ENCODE data around the gene EPS8.
"Not testable (repeated sequence)": the region's sequence is repeated elsewhere in the genome, so short reads cannot be mapped to it uniquely, and the experiment has no call there.

Gene EPS8

DNA sequence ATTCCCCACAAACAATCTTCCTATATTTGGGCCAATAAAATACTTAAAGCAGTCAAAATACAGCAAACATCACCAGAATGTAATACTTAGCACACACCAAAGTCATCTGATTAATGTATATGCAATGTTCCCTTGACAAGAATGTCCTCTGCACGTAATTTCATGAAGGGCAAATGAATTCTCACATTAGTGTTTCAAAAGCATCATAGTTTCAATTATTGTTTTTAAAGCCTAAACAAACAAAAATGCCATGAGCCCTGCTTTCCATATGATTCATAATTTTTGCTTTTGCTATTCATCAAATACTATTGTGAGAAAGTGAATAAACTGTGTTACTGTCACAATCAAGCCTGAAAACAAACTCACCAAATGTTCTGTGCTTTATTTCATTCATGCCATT, 156.0 kb downstream of the EPS8 start:
- DNase-seq, result no peak

DNA sequence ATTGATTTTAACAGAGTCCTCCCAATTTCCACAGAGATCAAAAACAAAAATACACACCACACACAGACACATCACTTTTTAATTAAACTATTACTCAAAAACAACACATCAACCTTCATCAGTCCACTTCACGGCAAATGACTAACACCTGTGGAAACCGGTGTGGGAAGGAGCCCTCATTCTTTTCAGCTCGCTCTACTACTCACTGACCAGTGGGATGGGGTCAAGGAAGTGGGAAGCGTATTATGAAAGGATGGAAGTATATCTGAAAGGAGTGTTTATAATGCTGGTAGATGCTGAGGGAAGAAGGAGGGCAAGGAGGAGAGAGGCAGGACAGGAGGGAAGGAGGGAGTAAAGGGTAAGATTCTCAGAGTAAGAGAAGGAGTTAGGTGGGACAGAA, 156.5 kb downstream of the EPS8 start:
- no peak for DNase-seq

DNA sequence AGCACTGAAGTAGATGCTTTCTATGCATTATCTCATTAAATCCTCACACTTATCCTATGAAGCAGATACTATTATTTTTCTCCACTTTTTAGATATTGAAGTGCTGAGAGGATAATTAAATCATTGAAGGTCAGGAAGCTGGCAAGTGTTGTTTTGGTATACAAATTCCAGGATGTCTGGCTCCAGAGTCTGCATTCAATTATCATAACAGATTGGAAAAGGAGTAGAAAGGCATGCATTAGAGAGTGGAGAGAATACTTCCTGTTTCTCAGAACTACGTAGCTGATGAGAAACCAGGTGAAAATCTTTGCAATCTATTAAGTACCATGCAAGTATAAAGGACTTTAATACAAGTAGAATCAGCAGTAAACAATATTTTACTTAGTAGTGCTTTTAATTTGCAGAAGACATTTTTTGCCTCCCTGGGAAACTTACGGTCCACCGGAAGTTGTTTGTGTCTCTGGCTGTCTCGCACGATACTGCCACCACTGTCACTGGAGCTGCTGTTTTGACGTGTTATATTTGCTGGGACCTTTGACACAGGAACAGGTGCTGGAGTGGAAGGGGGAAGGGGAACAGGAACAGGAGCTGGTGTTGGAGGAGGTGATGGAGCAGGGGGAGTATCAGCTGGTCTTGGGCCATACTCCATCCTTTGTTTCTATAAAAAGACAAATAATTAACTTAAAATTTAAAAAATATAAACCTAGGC, 158.0 kb downstream of the EPS8 start:
- no peak for DNase-seq

DNA sequence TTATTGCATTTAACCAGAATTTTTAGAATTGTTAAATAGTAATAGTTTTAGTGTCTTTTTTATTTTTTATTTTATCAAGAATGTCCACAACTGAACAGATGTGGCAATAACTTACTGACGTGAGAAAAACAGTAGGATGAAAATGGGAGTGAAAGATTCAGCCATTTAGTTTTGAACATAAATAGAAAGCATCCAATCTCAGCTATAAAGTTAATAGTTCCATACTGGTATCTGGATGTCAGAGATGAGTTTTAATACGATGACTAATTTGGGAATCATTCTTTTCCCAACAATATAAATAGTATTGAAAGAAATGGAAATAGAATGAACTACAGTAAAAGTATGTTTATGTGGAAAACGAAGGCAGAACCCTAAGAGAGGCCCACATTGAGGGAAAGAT, 159.4 kb downstream of the EPS8 start:
- DNase-seq, result no peak

DNA sequence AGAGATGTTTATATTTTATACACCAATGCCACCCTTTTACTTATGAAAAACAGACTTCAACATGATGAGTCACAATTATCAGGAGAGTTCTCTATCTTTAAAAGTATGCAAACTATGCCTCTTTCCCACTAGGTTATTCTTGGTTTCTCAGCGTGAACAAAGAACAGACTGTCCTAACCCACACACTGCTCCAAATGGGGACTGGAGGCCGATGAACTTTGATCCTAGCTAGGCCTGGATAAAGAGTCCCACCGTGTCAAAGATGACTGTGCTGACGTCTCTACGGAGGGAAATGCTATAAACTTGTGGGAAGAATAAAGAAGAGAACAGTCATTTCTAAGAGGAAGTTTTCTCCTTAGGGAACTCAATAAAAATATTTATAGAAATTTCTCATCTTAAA, 160.1 kb downstream of the EPS8 start:
- DNase-seq, result no peak

DNA sequence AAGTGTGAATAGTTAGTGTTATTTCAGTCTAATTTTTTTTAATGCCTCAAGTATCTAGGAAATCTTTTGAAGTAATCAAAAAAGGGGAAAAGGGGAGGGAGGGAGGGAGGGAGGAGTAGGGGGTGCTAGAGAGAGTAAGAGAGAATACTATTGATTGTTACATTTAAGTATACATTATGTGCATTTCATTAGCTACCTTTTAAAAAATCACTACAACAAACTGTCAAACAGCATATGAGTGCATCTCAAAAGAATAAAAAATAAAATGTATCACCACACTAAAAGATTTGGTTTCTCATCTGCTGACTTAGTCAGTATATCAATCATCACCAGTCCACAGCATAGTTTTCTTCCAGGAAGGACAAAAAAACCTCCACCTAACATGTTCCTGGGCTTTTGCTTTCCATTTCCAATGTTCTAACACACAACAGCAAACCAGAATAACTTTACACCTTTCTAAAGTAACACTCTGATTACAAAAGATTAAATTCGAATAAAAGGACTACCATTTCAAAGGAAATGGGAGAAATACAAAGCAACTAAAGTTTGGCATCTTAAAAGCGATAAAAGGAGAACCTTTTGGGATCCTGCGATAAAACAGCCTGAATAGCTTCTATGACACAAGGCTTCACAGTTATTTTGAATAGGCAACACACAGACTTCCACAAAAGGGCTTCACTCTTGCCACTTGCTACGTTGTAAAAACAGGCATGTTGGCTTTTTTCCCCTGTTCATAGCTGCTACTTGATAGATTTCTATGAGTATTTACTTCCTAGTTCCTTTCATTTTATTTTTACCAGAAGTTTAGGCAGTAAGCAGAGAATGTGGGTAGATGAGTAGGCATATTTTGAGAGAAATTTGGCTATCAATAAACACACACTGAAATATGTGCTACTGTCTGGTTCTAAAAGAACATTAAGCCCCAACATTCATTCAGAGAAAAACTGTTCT, 160.9 kb downstream of the EPS8 start:
- no peak for DNase-seq

DNA sequence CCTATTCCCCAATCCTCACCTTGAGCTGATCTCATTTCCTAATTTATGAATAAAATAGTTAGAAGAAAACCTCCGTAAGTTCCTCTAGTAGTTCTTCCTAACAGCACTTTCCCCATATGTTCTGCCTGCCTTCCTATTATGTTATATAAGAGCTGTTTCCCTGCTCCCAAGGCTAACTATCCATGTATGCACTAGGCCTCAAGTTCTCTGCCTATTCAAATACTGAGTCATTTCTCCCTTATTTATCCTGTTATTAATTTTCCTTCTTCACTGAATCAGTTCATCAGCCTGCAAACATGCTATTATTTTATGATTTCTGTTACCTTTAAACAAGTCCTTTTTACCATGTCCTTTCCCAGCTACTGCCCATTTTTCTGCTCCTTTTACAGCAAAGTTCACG, 164.1 kb downstream of the EPS8 start:
- DNase-seq, result no peak

DNA sequence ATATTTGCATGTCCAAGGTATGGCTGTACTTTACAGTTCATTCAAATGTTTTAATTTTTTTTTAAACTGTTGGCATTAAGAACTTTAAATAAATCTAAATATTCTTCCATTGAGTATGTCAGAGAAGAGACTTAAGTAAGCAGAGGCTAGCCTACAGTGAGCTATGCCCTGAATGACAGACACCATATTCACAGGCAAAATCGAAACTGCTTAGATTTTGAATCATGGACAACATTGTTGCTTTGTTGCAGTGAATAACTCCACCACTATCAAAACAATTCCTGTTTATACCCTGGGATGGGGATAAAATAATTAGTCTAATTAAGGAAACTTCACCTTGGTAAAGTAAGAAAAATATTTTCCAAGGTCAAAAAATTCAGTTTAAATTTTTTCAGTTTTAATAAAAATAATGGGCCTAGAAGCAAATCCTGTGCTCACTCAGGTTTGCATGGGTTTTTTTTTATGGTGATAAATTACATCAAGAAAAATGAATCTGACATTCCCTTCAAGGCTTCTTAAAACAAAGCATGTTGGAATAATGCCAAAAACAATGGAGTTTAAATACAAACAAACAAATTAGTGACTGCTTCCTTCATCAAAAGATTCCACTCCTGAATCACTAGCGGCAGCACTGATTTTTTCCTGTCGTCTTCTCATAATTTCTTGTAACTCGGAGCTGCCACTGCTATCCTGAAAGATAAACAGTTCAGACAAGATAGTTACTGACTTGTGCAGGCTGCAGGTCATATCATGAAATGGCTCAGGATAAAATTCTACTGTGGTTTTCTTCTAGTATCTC, 168.2 kb downstream of the EPS8 start:
- DNase-seq, result no peak

DNA sequence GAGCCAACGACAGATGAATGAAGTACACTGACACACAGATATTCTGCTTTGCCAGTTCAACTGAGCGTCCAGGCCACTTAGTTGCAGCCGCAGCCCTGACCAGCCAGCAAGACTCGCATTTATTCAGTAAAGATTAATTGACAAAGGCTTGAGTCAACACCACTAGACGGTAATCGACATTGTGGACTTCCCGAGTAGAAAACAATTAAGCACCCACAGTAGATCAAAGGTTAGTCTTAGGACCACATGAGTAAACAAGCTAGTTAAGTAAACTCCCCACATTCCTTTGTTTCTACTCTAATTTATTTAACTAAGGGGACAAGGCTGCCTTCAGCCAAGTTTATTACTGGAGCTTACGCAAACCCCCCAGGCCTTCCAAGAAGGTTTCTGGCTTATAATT, 172.7 kb downstream of the EPS8 start:
- not testable (repeated sequence) for DNase-seq

DNA sequence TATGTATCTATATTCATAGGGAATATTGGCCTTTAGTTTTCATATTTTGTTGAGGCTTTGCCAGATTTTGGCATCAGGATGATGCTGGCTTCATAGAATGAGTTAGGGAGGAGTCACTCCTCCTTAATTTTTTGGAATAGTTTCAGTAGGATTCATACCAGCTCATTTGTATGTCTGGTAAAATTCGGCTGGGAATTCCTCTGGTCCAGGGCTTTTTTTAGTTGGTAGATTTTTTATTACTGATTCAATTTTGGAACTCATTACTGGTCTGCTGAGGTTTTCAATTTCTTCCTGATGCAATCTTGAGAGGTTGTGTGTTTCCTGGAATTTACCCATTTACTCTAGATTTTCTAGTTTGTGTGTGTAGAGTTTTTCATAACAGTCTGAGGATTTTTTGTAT, 175.2 kb downstream of the EPS8 start:
- no peak for DNase-seq

DNA sequence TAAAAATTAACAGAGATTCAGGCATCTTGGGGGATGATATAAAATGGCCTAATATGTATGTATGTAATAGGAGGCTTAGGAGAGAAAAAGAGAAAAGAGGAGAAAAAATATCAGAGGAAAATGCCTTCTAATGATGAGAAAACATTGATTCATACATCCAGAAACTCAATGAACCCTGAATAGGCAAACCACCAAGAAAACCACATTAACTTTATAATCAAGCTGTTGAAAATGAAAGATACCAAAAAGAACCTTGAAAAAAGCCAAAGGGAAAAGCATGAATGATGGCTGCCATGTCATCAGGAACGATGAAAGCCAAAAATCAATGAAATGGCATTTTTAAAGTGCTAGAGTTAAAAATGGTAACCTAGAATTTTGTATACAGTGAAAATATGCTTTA, 180.2 kb downstream of the EPS8 start:
- no peak for DNase-seq

DNA sequence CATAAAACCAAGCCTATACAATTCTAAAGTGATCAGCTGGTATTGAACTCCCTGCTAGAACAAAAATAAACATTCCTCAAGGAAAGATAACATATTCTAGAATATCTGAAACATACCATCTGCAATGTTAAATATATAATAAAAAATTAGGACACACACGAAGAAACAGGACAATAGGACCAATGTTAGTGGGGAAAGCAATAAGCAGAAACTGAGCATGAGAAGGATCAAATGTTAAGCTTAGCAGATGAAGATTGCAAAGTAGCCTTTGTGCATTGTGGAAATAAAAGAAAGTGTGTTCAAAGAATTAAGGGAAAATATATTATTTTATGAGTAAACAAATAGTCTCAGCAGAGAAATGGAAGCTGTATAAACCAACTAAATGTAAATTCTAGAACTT, 180.8 kb downstream of the EPS8 start:
- no peak for DNase-seq

DNA sequence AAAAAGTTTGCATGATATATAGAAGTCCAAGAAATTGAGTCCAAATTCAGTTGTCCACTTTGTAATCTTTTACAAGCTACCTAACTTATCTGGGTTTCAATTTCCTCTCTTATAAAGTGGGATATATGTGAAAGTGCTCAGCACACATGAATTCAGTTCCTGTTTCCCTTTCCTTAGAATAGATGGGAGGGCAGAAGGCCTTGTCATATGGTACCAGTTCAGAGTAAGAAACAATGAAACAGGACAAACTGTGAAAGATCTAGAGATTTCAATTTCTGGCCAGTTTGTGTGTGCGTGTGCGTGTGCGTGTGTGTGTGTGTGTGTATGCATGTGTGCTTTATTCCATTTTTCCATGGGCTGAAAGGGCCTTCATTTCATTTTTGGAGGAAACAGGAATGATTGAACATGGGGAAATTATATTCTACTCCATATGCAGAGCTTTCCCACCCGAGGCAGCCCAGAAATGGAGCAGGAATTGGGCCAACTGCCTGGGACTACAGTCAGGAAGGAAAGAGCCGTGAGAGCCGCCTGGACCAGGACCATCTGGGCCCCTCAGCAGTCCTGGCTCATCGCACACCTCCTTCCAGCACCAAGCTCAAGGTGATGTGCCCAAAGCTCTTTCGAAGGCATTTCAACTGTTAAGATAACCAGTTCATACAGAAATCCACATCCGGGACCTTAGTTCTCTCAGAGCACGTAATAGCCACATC, 183.2 kb downstream of the EPS8 start:
- peak; percentile 62 for DNase-seq

DNA sequence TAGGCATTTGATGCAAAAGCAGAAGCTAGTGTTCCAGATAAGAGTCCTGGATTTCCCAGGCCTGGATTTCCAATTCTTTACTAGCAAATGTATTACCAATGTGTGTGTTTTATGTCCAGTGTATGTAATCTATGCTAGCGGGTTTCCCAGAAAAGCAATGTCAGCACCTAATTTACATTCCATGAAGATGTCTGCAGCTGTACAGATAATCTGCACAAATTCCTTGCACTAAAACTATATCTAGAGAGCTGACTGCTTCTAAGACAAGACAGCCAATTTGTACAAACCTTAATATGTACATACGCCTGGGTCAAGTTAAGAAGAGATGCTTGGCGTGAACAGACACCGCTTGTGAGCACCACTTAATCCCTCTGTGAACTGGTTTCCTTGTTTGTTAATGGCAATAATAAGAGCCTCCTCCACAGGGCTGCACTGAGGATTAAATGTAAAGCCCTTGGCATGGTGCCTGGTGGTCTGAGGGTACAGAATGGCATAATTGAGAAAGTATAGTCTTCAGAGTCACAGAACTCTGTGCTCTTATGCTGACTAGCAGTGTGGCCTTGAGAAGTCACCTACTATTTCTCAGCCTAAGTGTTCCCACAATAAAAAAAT, 185.6 kb downstream of the EPS8 start:
- peak; percentile 75 for DNase-seq

DNA sequence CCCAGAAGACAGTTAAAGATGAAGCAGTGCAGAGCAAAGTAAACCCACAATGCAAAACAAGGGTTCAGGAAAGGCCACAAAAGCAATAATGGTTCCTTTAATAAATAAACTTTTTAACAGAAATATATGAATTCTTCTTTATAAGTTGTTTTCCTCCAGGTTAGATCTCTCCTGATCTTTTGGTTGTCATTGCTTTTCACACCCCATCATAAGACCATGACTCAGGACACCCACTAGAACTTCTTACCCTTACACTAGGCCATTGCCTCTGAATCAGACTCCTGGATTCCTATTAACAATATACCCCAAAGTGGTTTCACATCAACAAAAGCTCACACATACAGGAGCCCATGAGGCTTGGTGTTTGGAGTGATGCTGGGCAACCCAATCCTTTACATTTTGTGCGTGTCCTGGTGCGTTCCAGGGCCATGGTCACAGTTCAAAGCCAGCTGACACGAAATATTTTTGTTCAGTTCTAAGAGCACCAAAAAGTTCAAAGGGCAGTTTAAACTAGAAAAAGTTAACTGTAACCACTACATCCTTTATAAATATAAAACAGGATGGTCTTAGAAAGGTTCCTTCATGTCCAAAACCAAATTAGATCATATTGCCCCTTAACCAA, 187.0 kb downstream of the EPS8 start:
- DNase-seq, result no peak

DNA sequence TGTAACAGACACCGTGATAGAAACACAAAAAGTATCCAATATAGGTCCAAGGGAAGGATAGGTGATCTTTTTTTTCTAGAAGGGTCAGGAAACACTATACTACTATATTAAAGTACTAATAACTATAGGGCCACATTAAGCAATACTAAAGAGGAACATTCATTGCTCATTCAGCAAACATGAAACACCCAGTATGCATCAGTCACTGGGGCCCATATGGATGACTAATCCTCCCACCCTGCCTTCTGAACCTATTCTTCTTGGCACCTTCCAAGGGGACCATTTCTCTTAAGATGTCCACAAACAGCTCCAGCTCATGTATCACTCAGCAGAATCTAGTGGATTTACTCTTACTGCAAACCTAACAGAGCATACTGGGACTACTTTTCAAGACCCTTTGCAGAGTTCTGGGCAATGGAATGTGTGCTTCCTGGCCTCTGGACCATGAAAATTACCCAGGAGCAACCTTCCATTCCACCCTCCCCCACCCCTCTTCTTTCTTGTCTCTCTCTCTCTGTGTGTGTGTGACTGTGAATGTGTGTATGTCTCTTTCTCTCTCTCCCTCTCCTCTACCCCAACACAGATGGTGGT, 187.9 kb downstream of the EPS8 start:
- peak; percentile 49 for DNase-seq

DNA sequence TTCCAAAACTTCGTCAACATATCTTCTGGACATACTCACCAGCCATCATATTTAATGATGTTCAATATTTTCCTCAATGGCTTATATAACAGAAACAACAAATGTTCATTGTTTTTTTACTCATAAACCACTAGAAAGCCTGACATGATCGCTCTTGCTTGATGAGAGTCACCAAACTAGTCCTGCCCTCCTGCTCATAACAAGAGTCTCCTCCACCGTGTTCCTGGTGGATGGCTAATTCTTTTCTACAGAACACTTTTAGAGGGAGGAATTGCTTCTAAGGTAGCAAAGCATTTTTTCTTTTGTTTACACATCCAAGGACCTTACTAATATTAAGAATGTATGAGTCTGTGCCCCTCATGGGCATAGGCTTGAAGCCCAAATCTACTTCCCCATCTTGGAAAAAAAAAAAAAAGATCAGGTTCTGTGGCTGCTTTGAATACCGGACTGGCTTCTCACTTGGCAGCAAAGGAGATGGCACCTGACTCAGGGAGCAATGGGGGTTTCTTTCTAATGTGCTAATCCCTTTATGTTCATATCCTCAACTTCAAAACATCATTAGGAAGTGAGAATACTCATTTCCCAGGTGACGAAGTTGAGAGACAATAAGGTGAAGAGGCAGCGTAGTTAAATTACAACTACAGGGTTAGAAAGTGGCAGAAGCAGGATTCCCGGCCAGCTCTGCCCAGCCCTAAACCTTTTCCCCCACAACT, 188.8 kb downstream of the EPS8 start:
- no peak for DNase-seq

DNA sequence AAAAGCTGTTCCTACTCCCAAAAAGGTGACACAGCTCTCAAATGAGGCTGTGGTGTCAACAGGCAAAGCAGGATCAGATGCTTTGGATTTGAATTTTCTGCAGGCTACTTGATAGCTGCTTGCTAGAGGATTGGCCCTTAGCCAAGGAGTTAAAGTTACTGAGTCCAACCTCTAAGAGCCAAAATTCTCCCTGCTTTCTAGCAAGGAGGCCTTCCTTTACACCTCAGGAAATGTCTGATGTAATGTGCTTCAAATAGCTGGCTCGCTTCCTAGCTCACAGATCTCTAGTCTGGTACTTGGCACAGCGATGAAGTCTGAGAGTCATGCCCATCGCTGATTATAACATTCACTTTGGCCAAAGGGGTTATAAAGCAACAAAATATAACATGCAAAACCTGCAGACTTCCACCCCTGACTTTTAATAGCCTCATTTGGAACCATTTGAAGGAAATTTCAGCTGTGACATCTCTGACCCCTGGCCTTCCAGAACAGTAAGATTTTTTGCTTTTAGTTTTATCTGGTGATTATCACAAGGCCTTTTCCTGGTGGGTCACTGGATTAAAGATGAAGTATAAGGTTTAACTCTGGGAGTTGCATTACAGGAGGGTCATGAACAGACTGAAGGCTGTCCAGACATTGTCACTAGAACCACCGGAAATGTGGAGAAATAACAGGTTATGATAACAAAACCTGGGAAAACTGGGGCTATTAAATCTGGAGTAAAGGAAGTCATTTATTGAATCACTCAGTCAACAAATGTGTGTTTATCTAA, 189.7 kb downstream of the EPS8 start:
- no peak for DNase-seq

DNA sequence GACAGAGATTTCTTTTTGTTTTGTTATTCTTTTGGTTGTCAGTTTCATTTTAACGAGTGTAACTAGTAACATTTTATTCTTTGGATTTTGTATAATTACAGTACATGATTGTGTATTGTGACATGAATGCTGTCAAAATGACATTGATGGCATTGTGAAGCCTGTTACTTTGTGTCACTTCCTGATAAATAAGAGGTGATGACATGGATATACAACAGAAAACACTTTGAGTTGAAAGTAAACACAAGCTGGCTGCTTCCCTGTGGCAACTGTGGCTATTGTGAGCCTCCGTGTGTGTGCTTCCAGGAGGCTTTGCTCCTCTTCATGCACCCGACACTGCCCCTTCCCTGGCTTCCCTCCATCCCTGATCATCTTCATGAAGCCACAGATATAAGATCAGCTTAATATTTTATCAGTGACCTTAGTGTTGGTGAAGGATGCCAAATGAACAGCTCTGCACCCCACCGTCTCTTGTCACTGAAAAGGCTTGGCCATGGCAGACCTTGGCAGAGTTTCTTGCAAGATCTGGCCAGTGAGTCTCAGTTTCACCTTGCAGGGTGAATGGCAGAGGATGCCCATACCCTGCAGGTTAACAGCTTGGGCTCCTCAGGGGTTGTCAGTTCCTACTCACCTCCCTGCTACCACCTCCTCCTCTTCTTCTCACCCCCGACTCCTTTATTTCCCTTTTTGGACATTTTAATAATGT, 191.9 kb downstream of the EPS8 start:
- DNase-seq, result no peak

Data from MV-4-11 (cell line).